OCI-LY1 (cell line): ENCODE results near the gene OLA1.

ENCODE experiments used
- CTCF ChIP-seq: fragments of 200-600 bp; sonication (generic), shearing (Covaris generic); IDR thresholded peaks from 2 replicates; pipeline ENCODE4 v1.5.1; 2017; ENCODE audit warnings: mild to moderate bottlenecking, antibody characterized with exemption, low read length, moderate library complexity, mixed read lengths
- EZH2 ChIP-seq: fragments of 200-600 bp; sonication (generic), shearing (Covaris generic); IDR thresholded peaks from 2 replicates; pipeline ENCODE4 v1.8.0; 2017; ENCODE audit warnings: borderline replicate concordance, mixed run types, mild to moderate bottlenecking, antibody characterized with exemption, low read length, moderate library complexity, mixed read lengths

- TF ChIP-seq CTCF (no peak), EZH2 (no peak)
Measured at GRCh38 chr2:174184504-174184903, 63.8 kb downstream of the OLA1 start.
